NB4 (cell line): ENCODE data around the gene NPTXR.

ENCODE experiments used
- TF ChIP-seq, protein P1 (sequence below): IDR thresholded peaks from one replicate; pipeline ENCODE4 v1.5.1; 2012; ENCODE audit warnings: low read depth, low read length
- TF ChIP-seq, protein P2 (sequence below): IDR thresholded peaks from 2 replicates; pipeline ENCODE4 v1.6.1; 2011; ENCODE audit warnings: low read depth, low read length

DNA sequence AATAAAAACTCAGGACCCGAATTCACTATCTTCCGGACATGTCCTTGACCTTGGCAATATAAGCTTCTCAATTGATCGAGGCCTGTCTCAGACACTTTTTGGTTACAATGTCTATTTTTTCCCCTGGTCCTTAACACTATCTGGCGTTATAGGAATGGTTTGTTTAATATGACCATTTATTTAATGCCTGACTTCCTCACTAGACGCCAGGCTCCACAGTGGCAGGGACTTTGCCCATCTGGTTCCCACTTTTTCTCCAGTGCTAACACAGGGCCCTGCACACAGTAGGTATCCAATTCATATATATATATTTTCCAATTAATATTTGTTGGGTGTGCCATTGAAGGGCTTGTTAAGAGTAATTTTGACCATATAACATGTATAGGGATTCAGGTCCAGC lies 36.1 kb upstream of the NPTXR start:
- TF ChIP-seq, protein P1, sequence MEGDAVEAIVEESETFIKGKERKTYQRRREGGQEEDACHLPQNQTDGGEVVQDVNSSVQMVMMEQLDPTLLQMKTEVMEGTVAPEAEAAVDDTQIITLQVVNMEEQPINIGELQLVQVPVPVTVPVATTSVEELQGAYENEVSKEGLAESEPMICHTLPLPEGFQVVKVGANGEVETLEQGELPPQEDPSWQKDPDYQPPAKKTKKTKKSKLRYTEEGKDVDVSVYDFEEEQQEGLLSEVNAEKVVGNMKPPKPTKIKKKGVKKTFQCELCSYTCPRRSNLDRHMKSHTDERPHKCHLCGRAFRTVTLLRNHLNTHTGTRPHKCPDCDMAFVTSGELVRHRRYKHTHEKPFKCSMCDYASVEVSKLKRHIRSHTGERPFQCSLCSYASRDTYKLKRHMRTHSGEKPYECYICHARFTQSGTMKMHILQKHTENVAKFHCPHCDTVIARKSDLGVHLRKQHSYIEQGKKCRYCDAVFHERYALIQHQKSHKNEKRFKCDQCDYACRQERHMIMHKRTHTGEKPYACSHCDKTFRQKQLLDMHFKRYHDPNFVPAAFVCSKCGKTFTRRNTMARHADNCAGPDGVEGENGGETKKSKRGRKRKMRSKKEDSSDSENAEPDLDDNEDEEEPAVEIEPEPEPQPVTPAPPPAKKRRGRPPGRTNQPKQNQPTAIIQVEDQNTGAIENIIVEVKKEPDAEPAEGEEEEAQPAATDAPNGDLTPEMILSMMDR, result no peak
- TF ChIP-seq, protein P2, sequence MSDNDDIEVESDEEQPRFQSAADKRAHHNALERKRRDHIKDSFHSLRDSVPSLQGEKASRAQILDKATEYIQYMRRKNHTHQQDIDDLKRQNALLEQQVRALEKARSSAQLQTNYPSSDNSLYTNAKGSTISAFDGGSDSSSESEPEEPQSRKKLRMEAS, result no peak
